HEK293 (cell line): ENCODE data around the gene P2RX6.

ENCODE experiments used
- CTCF ChIA-PET: fragments of 350-600 bp; formaldehyde crosslinking; extraction: SDS; loops from one replicate; lab custom pipeline; 2021; ENCODE audit warnings: antibody characterized with exemption; lab: Yijun Ruan, JAX
- POLR2A ChIA-PET: fragments of 300-600 bp; formaldehyde crosslinking; extraction: SDS; loops from one replicate; lab custom pipeline; 2020; ENCODE audit warnings: antibody characterized with exemption, inconsistent platforms; lab: Yijun Ruan, JAX
- H3K27ac ChIP-seq: fragments of 200-500 bp; sonication (Bioruptor generic); 2 replicates; pipeline ENCODE4 v1.5.1; 2014; ENCODE audit warnings: low read depth, low read length, control low read depth, inconsistent platforms; ENCODE audit errors: extremely low read depth
- H3K36me3 ChIP-seq, 2 experiments: fragments of 200-500 bp in 1 of 2; sonication (Bioruptor generic) in 1 of 2; 1 replicate in 1 of 2; 2 replicates in 1 of 2; pipeline ENCODE4 v1.5.1; 2014 to 2017; ENCODE audit warnings: inconsistent platforms in 2 of 2, low read length in 2 of 2; ENCODE audit not compliant: control insufficient read depth in 2 of 2, insufficient read depth in 1 of 2
- H3K4me1 ChIP-seq: fragments of 200-500 bp; sonication (Bioruptor generic); 2 replicates; pipeline ENCODE4 v1.5.1; 2014; ENCODE audit warnings: mild to moderate bottlenecking, low read length, inconsistent platforms; ENCODE audit not compliant: control insufficient read depth, insufficient read depth
- H3K4me3 ChIP-seq: 2 replicates; pipeline ENCODE4 v1.5.1; 2011; ENCODE audit warnings: low read depth, mild to moderate bottlenecking, control low read depth, low read length, moderate library complexity
- H3K9me3 ChIP-seq: fragments of 200-500 bp; sonication (Bioruptor generic); 2 replicates; pipeline ENCODE4 v1.5.1; 2014; ENCODE audit warnings: low read depth, low read length, inconsistent platforms; ENCODE audit not compliant: control insufficient read depth, insufficient read depth
- AEBP2 ChIP-seq: fragments of 450-650 bp; formaldehyde crosslinking; IDR thresholded peaks from 2 replicates; pipeline ENCODE4 v1.5.1; 2016; ENCODE audit warnings: missing biosample characterization, missing genetic modification characterization, borderline replicate concordance
- BCL6B ChIP-seq: fragments of 450-650 bp; formaldehyde crosslinking; IDR thresholded peaks from 2 replicates; pipeline ENCODE4 v1.5.1; 2017; ENCODE audit warnings: missing biosample characterization, missing genetic modification characterization
- GLIS1 ChIP-seq: fragments of 450-650 bp; formaldehyde crosslinking; IDR thresholded peaks from 2 replicates; pipeline ENCODE4 v1.5.1; 2016; ENCODE audit warnings: missing biosample characterization, missing genetic modification characterization
- KLF16 ChIP-seq: fragments of 450-650 bp; formaldehyde crosslinking; IDR thresholded peaks from 2 replicates; pipeline ENCODE4 v1.5.1; 2017; ENCODE audit warnings: missing biosample characterization, missing genetic modification characterization
- SCRT2 ChIP-seq: fragments of 450-650 bp; formaldehyde crosslinking; IDR thresholded peaks from 2 replicates; pipeline ENCODE4 v1.5.1; 2016; ENCODE audit warnings: missing biosample characterization, missing genetic modification characterization
- ZBTB17 ChIP-seq: fragments of 450-650 bp; formaldehyde crosslinking; IDR thresholded peaks from 2 replicates; pipeline ENCODE4 v1.5.1; 2016; ENCODE audit warnings: missing biosample characterization, missing genetic modification characterization
- ZFHX2 ChIP-seq: fragments of 450-650 bp; formaldehyde crosslinking; conservative IDR thresholded peaks from 2 replicates; pipeline ENCODE4 v1.5.1; 2016; ENCODE audit warnings: missing biosample characterization, missing genetic modification characterization
- ZIC2 ChIP-seq: fragments of 450-650 bp; formaldehyde crosslinking; IDR thresholded peaks from 2 replicates; pipeline ENCODE4 v1.5.1; 2016; ENCODE audit warnings: missing biosample characterization, missing genetic modification characterization
- ZNF114 ChIP-seq: fragments of 450-650 bp; formaldehyde crosslinking; IDR thresholded peaks from 2 replicates; pipeline ENCODE4 v1.5.0; 2017; ENCODE audit warnings: missing biosample characterization, missing genetic modification characterization
- ZNF211 ChIP-seq: fragments of 450-650 bp; formaldehyde crosslinking; IDR thresholded peaks from 2 replicates; pipeline ENCODE4 v1.5.1; 2016; ENCODE audit warnings: low read depth, missing biosample characterization, missing genetic modification characterization
- ZNF223 ChIP-seq: fragments of 450-650 bp; formaldehyde crosslinking; IDR thresholded peaks from 2 replicates; pipeline ENCODE4 v1.5.1; 2016; ENCODE audit warnings: missing biosample characterization, missing genetic modification characterization
- ZNF248 ChIP-seq: fragments of 450-650 bp; formaldehyde crosslinking; IDR thresholded peaks from 2 replicates; pipeline ENCODE4 v1.5.1; 2017; ENCODE audit warnings: missing biosample characterization, missing genetic modification characterization
- ZNF48 ChIP-seq: fragments of 450-650 bp; formaldehyde crosslinking; IDR thresholded peaks from 2 replicates; pipeline ENCODE4 v1.5.1; 2016; ENCODE audit warnings: missing biosample characterization, missing genetic modification characterization
- ZNF510 ChIP-seq: fragments of 450-650 bp; formaldehyde crosslinking; IDR thresholded peaks from 2 replicates; pipeline ENCODE4 v1.5.1; 2018; ENCODE audit warnings: mild to moderate bottlenecking, missing genetic modification characterization, missing biosample characterization; ENCODE audit not compliant: insufficient replicate concordance
- ZNF571 ChIP-seq: fragments of 450-650 bp; formaldehyde crosslinking; IDR thresholded peaks from 2 replicates; pipeline ENCODE4 v1.5.0; 2017; ENCODE audit warnings: missing biosample characterization, missing genetic modification characterization
- ZSCAN30 ChIP-seq: fragments of 450-650 bp; IDR thresholded peaks from 2 replicates; pipeline ENCODE4 v1.5.1; 2018; ENCODE audit warnings: missing biosample characterization, mild to moderate bottlenecking, missing genetic modification characterization, moderate library complexity
- TF ChIP-seq, protein P1 (sequence below): fragments of 450-650 bp; formaldehyde crosslinking; IDR thresholded peaks from 2 replicates; pipeline ENCODE4 v1.5.1; 2016; ENCODE audit warnings: missing biosample characterization, missing genetic modification characterization

The P2RX6 gene

DNA sequence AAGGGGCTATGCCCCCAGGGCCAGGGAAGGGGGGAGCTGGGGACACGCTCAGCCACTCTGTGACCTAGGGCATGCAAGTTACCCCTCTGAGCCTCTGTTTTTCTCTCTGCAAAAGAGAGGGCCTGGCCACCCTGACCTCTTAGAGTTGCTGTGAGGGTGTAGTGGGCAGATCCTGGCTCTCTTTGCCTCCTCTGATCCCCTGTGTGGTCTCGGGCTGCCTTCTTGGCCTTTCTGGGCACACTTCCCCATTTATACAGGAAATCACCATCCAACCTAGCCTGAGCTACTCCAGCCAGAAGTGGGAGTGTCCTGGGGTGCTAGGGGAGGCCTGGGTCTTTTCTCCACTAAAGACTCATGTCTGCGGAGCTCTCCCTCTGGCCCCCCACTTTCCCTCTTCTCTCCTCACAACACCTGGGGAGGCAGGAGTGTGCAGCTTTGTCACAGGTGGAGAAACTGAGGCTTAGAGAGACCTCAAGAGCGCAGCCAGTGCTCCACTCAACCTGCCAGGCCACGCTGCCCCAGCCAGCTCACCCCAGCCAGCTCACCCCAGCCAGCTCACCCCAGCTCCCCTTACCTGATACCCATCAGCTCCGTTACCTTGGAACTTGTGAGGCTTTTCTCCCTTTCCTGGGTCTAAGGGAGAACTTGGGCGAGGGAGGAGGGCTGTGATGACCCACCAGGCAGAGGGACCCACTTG is 46.5 kb upstream of the P2RX6 start (continued):
- TF ChIP-seq ZNF510 (tag by site-specific recombination) (no peak), GLIS1 (no peak), BCL6B (no peak), AEBP2 (tag by site-specific recombination) (no peak), ZNF114 (no peak), ZNF211 (no peak), SCRT2 (no peak), ZNF48 (no peak), ZNF223 (tag by site-specific recombination) (no peak), ZNF248 (tag by site-specific recombination) (no peak), ZNF571 (tag by site-specific recombination) (no peak), KLF16 (tag by site-specific recombination) (no peak)
- TF ChIP-seq, protein P1, sequence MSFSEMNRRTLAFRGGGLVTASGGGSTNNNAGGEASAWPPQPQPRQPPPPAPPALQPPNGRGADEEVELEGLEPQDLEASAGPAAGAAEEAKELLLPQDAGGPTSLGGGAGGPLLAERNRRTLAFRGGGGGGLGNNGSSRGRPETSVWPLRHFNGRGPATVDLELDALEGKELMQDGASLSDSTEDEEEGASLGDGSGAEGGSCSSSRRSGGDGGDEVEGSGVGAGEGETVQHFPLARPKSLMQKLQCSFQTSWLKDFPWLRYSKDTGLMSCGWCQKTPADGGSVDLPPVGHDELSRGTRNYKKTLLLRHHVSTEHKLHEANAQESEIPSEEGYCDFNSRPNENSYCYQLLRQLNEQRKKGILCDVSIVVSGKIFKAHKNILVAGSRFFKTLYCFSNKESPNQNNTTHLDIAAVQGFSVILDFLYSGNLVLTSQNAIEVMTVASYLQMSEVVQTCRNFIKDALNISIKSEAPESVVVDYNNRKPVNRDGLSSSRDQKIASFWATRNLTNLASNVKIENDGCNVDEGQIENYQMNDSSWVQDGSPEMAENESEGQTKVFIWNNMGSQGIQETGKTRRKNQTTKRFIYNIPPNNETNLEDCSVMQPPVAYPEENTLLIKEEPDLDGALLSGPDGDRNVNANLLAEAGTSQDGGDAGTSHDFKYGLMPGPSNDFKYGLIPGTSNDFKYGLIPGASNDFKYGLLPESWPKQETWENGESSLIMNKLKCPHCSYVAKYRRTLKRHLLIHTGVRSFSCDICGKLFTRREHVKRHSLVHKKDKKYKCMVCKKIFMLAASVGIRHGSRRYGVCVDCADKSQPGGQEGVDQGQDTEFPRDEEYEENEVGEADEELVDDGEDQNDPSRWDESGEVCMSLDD (tag by site-specific recombination) = no peak

GRCh38 chr22:20970939-20971657 is 43.9 kb upstream of the P2RX6 start:
- H3K4me3 ChIP-seq = no peak overlapping the region
- peak; percentile 31; the same call in 1 of the 2 replicates for TF ChIP-seq ZBTB17
- peak; percentile 83 for TF ChIP-seq ZIC2 (tag by site-specific recombination)
- TF ChIP-seq ZNF248 (tag by site-specific recombination) = no peak
- peak; percentile 41; the same call in 1 of the 2 replicates for TF ChIP-seq ZFHX2 (tag by site-specific recombination)
- no peak for TF ChIP-seq ZSCAN30 (tag by site-specific recombination)
- no peak overlapping the region for H3K27ac ChIP-seq
- POLR2A ChIA-PET = interaction anchor here (3.4 kb wide), 1 partner anchor 11 kb away, joined by 27 read pairs; the partner anchor contains the start of gene LZTR1
- H3K9me3 ChIP-seq = no peaks in the 10 kb centered on the region
- no peaks in the 10 kb centered on the region for H3K36me3 ChIP-seq
- CTCF ChIA-PET = interaction anchor here (0.6 to 2.0 kb wide), 5 partner anchors 9 to 545 kb away, joined by 3 to 8 read pairs (median 3); partner anchors contain the start of gene LZTR1
- no peaks in the 10 kb centered on the region for H3K4me1 ChIP-seq
